H1 (cell line): Measurements from ENCODE around the gene CHRM1. TPM values are rescaled to one million over a fixed set of nuclear protein-coding genes. Genes with fewer than 3 reads are reported as not detected.
A peak's percentile ranks its signal among the peaks of the same experiment; 100 is the strongest.

Source experiments
- ASH2L ChIP-seq: fragments of 200-600, 300-600 bp; sonication (generic); IDR thresholded peaks from one replicate; pipeline ENCODE4 v1.7.1; 2017; ENCODE audit warnings: low read length
- BACH1 ChIP-seq: IDR thresholded peaks from 2 replicates; pipeline ENCODE4 v1.6.1; 2012; ENCODE audit warnings: low read length, improper control_type of control experiment
- BCL11A ChIP-seq, 2 experiments: IDR thresholded peaks; one replicate each; pipeline ENCODE4 v1.6.1; 2011; ENCODE audit warnings: low read depth in 2 of 2, low read length in 2 of 2, mild to moderate bottlenecking in 2 of 2
- CEBPB ChIP-seq: IDR thresholded peaks from 2 replicates; pipeline ENCODE4 v1.6.1; 2012; ENCODE audit warnings: low read depth, low read length
- CREB1 ChIP-seq: IDR thresholded peaks from 2 replicates; pipeline ENCODE4 v1.6.1; 2012; ENCODE audit warnings: inconsistent platforms
- GABPA ChIP-seq: IDR thresholded peaks from 2 replicates; pipeline ENCODE4 v1.6.1; 2011; ENCODE audit warnings: mild to moderate bottlenecking, low read length, moderate library complexity, borderline replicate concordance; ENCODE audit not compliant: insufficient read depth
- JUND ChIP-seq: IDR thresholded peaks from 2 replicates; pipeline ENCODE4 v1.6.1; 2011; ENCODE audit warnings: mild to moderate bottlenecking, improper control_type of control experiment, low read length
- MAFK ChIP-seq: IDR thresholded peaks from 2 replicates; pipeline ENCODE4 v1.6.1; 2012; ENCODE audit warnings: low read depth, mild to moderate bottlenecking, improper control_type of control experiment, low read length
- NANOG ChIP-seq: IDR thresholded peaks from 2 replicates; pipeline ENCODE4 v1.6.1; 2011; ENCODE audit warnings: low read length, low read depth, mild to moderate bottlenecking, inconsistent platforms; ENCODE audit not compliant: insufficient read depth, poor library complexity, severe bottlenecking
- PHF8 ChIP-seq: fragments of 200-600 bp; sonication (generic); conservative IDR thresholded peaks from 2 replicates; pipeline ENCODE4 v1.7.1; 2012; ENCODE audit warnings: low read depth, mild to moderate bottlenecking, inconsistent platforms, low read length, moderate library complexity
- POLR2A ChIP-seq, 2 experiments: IDR thresholded peaks; 1 replicate in 1 of 2; 2 replicates in 1 of 2; pipeline ENCODE4 v1.6.1; 2011; ENCODE audit warnings: low read depth in 2 of 2, low read length in 2 of 2, mild to moderate bottlenecking in 2 of 2; ENCODE audit errors: control extremely low read depth in 1 of 2
- RAD21 ChIP-seq, 2 experiments: IDR thresholded peaks in 1 of 2; conservative IDR thresholded peaks in 1 of 2; 2 replicates each; pipeline ENCODE4 v1.6.1; 2011; ENCODE audit warnings: low read depth in 2 of 2, low read length in 2 of 2, improper control_type of control experiment in 1 of 2, inconsistent platforms in 1 of 2, mild to moderate bottlenecking in 1 of 2, moderate library complexity in 1 of 2
- RFX5 ChIP-seq: IDR thresholded peaks from 2 replicates; pipeline ENCODE4 v1.6.1; 2011; ENCODE audit warnings: low read depth, low read length, improper control_type of control experiment, borderline replicate concordance
- RXRA ChIP-seq: IDR thresholded peaks from 2 replicates; pipeline ENCODE4 v1.6.1; 2011; ENCODE audit warnings: low read depth, mild to moderate bottlenecking, low read length, moderate library complexity; ENCODE audit not compliant: insufficient read depth
- SIX5 ChIP-seq: IDR thresholded peaks from 2 replicates; pipeline ENCODE4 v1.6.1; 2011; ENCODE audit warnings: mild to moderate bottlenecking, low read depth, low read length
- TAF7 ChIP-seq: optimal IDR thresholded peaks from 2 replicates; pipeline ENCODE3; 2011; ENCODE audit warnings: low read depth, mild to moderate bottlenecking, inconsistent platforms, low read length, moderate library complexity, borderline replicate concordance
- TBP ChIP-seq: IDR thresholded peaks from 2 replicates; pipeline ENCODE4 v1.6.1; 2011; ENCODE audit warnings: low read depth, low read length, improper control_type of control experiment
- polyA plus RNA-seq, 7 experiments: library from polyadenylated mRNA; depleted of rRNA in 3 of 7; stranded (reverse) in 5 of 7; unstranded in 2 of 7; fragments of >200 nt in 5 of 7; fragments of 200-250 nt in 2 of 7; gene quantifications; 1 replicate in 5 of 7; 2 replicates in 1 of 7; 4 replicates in 1 of 7; pipeline versions ENCODE4 v1.2.1 to v1.2.3, GENCODE V29; 2011 to 2013; ENCODE audit warnings: missing spikeins in 2 of 7, mixed read lengths in 2 of 7
- total RNA-seq: library from RNA; stranded (reverse); fragmentation: NEBNext Ultra II Directional; extraction: Animal tissue kit (Norgen Biotek cat#: 25700); gene quantifications from 2 replicates; pipeline ENCODE4 v1.2.1, GENCODE V29; 2021
- TF ChIP-seq, protein P1 (sequence below): IDR thresholded peaks from 2 replicates; pipeline ENCODE4 v1.6.1; 2011; ENCODE audit warnings: low read length, improper control_type of control experiment
- TF ChIP-seq, protein P2 (sequence below): IDR thresholded peaks from 2 replicates; pipeline ENCODE4 v1.6.1; 2012; ENCODE audit warnings: low read length, inconsistent platforms
- TF ChIP-seq, protein P3 (sequence below): IDR thresholded peaks from 2 replicates; pipeline ENCODE4 v1.6.1; 2011; ENCODE audit warnings: low read depth, mild to moderate bottlenecking, low read length; ENCODE audit not compliant: insufficient read depth

The CHRM1 gene
- total and polyA plus RNA-seq, 2 of the 8 experiments (the other 6 are each of a cell fraction or from before 2014, with no cell fraction given) = 0.08 TPM; not detected in 1

DNA sequence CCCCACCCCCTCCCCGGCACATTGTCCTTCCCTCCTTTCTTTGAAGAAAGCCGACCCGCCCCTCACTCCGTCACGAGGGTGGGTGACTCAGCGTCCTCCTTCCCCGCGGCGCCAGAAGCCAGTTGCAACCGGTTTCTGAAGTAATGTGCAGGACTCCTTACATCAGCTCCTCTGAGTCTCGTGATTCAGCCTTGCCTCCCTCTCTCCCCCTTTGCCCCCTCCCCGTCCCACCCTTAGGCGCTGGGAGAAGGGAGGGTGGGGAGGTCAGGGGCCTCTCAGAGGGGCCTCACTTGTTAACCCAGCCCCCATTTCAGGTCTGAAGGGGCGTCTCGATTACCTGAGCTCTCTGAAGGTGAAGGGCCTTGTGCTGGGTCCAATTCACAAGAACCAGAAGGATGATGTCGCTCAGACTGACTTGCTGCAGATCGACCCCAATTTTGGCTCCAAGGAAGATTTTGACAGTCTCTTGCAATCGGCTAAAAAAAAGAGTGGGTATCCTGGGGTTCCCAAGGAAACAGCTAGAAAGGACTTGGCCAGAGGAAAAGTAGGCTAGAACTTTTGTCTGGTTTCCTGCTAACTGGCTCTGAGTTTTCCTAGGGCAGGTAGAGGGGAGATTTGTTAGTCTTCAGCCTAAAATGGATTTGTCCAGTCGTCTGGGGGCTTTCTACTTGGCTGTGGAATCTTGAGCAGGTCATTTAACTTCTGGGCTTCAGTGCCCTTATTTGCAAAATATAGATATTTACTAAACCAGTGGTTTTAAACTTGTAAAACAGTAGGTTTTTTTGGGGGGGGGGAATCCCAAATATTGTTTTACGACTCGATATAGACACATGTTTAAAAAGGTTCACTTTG is 39.4 kb downstream of the CHRM1 start (continued):
- TF ChIP-seq, protein P1, sequence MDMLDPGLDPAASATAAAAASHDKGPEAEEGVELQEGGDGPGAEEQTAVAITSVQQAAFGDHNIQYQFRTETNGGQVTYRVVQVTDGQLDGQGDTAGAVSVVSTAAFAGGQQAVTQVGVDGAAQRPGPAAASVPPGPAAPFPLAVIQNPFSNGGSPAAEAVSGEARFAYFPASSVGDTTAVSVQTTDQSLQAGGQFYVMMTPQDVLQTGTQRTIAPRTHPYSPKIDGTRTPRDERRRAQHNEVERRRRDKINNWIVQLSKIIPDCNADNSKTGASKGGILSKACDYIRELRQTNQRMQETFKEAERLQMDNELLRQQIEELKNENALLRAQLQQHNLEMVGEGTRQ = 0 out of 2 replicates have a peak, but pooled peaks have one; percentile 38
- no peak for TF ChIP-seq BACH1
- TF ChIP-seq SIX5 = no peak
- TF ChIP-seq RXRA = no peak
- no peak for TF ChIP-seq ASH2L
- TF ChIP-seq TBP = peak; percentile 13; the same call in 1 of the 2 replicates
- peak; percentile 93 for TF ChIP-seq JUND
- TF ChIP-seq, protein P2, sequence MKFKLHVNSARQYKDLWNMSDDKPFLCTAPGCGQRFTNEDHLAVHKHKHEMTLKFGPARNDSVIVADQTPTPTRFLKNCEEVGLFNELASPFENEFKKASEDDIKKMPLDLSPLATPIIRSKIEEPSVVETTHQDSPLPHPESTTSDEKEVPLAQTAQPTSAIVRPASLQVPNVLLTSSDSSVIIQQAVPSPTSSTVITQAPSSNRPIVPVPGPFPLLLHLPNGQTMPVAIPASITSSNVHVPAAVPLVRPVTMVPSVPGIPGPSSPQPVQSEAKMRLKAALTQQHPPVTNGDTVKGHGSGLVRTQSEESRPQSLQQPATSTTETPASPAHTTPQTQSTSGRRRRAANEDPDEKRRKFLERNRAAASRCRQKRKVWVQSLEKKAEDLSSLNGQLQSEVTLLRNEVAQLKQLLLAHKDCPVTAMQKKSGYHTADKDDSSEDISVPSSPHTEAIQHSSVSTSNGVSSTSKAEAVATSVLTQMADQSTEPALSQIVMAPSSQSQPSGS = no peak
- no peak for TF ChIP-seq RFX5
- no peak for TF ChIP-seq RAD21 (IDR thresholded peaks at IDR 0.05 in 1 of 2, conservative IDR thresholded peaks at IDR 0.05 in 1 of 2; ENCODE audit: low read depth in 2 of 2, low read length in 2 of 2)
- peak; percentile 83 for TF ChIP-seq TAF7
- peak; percentile 98 for TF ChIP-seq CEBPB
- no peak for TF ChIP-seq PHF8
- TF ChIP-seq POLR2A (IDR thresholded peaks at IDR 0.05; ENCODE audit: control extremely low read depth in 1 of 2, low read depth in 2 of 2, low read length in 2 of 2) = peak in 1 of 2 experiments; percentile 9; a peak in 1 of 3 replicates
- TF ChIP-seq, protein P3, sequence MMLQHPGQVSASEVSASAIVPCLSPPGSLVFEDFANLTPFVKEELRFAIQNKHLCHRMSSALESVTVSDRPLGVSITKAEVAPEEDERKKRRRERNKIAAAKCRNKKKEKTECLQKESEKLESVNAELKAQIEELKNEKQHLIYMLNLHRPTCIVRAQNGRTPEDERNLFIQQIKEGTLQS = 0 out of 2 replicates have a peak, but pooled peaks have one; percentile 42
- TF ChIP-seq GABPA = no peak
- TF ChIP-seq NANOG = no peak
- peak; percentile 70; the same call in 1 of the 2 replicates for TF ChIP-seq MAFK
- TF ChIP-seq BCL11A (IDR thresholded peaks at IDR 0.05; ENCODE audit: low read depth in 2 of 2, low read length in 2 of 2) = no peak
- TF ChIP-seq CREB1 = no peak
